H1 (cell line): ENCODE results near the gene LMAN2. TPM values are rescaled to one million over a fixed set of nuclear protein-coding genes. Genes with fewer than 3 reads are reported as not detected.

Experiments
- CTCF ChIA-PET: fragments of 300-600 bp; sonication (Branson Sonifier 250); formaldehyde crosslinking; loops from one replicate; lab custom pipeline; 2021; ENCODE audit not compliant: partially characterized antibody; lab: Charles Lee
- POLR2A ChIA-PET: fragments of 300-600 bp; sonication (Branson Sonifier 250); formaldehyde crosslinking; loops from one replicate; lab custom pipeline; 2021; ENCODE audit warnings: inconsistent platforms; ENCODE audit not compliant: partially characterized antibody; lab: Charles Lee
- DNase-seq, 2 experiments: peaks; one replicate each; pipeline versions ENCODE4 v3.0.0 to v3.0.0-alpha.2; 2010 to 2022; ENCODE audit warnings: low spot score in 2 of 2, low read depth in 1 of 2, mixed read lengths in 1 of 2
- FAIRE-seq: peaks from 2 replicates; lab custom pipeline; 2011; peaks lifted over from hg19 to GRCh38; lab: Jason Lieb, UNC
- H2AFZ ChIP-seq: 2 replicates; pipeline ENCODE4 v1.8.1; 2012; ENCODE audit warnings: low read length, inconsistent platforms
- H2AK5ac ChIP-seq: 2 replicates; pipeline ENCODE4 v1.6.1; 2013; ENCODE audit warnings: low read depth, low read length
- H2BK120ac ChIP-seq: replicated peaks from 2 replicates; pipeline ENCODE3; 2013; ENCODE audit warnings: low read depth, low read length, inconsistent platforms
- H2BK12ac ChIP-seq: 2 replicates; pipeline ENCODE4 v1.6.1; 2013; ENCODE audit warnings: low read depth, low read length
- H2BK15ac ChIP-seq: 2 replicates; pipeline ENCODE4 v1.6.1; 2013; ENCODE audit warnings: low read length
- H2BK20ac ChIP-seq: 2 replicates; pipeline ENCODE4 v1.6.1; 2013; ENCODE audit warnings: low read length
- H2BK5ac ChIP-seq: 2 replicates; pipeline ENCODE4 v1.6.1; 2013; ENCODE audit warnings: low read depth, low read length
- H3K14ac ChIP-seq: 2 replicates; pipeline ENCODE4 v1.6.1; 2013; ENCODE audit warnings: inconsistent platforms; ENCODE audit not compliant: insufficient read length
- H3K18ac ChIP-seq: 2 replicates; pipeline ENCODE4 v1.6.1; 2013; ENCODE audit warnings: low read length; ENCODE audit errors: extremely low read depth
- H3K23ac ChIP-seq: 2 replicates; pipeline ENCODE4 v1.6.1; 2013; ENCODE audit warnings: inconsistent platforms; ENCODE audit not compliant: insufficient read length
- H3K23me2 ChIP-seq: 2 replicates; pipeline ENCODE4 v1.6.1; 2013; ENCODE audit warnings: low read depth, low read length
- H3K27ac ChIP-seq: 2 replicates; pipeline ENCODE4 v1.6.1; 2011; ENCODE audit warnings: low read depth, low read length, inconsistent platforms
- H3K27me3 ChIP-seq, 4 experiments: replicated peaks in 1 of 4; 1 replicate in 1 of 4; 2 replicates in 3 of 4; pipeline versions ENCODE4 v1.6.1 to v1.8.1; 2011 to 2013; ENCODE audit warnings: low read length in 3 of 4, mild to moderate bottlenecking in 3 of 4, inconsistent platforms in 2 of 4, mixed read lengths in 2 of 4, moderate library complexity in 1 of 4; ENCODE audit not compliant: control insufficient read depth in 3 of 4, insufficient read depth in 3 of 4; ENCODE audit errors: extremely low read depth in 1 of 4
- H3K36me3 ChIP-seq, 4 experiments: 2 replicates each; pipeline versions ENCODE4 v1.6.1 to v1.8.1; 2011 to 2013; ENCODE audit warnings: mild to moderate bottlenecking in 4 of 4, low read length in 3 of 4, moderate library complexity in 2 of 4, control low read depth in 1 of 4, inconsistent platforms in 1 of 4; ENCODE audit not compliant: insufficient read depth in 4 of 4, control insufficient read depth in 2 of 4
- H3K4ac ChIP-seq: replicated peaks from 2 replicates; pipeline ENCODE3; 2013; ENCODE audit warnings: low read length, low read depth, mixed read lengths, inconsistent platforms; ENCODE audit not compliant: insufficient read length
- H3K4me1 ChIP-seq, 4 experiments: replicated peaks in 1 of 4; 1 replicate in 1 of 4; 2 replicates in 3 of 4; pipeline versions ENCODE4 v1.6.1 to v1.8.1; 2011 to 2013; ENCODE audit warnings: low read length in 3 of 4, inconsistent platforms in 2 of 4, mixed read lengths in 1 of 4; ENCODE audit not compliant: insufficient read depth in 4 of 4, control insufficient read depth in 3 of 4
- H3K4me2 ChIP-seq, 2 experiments: 2 replicates each; pipeline versions ENCODE4 v1.6.1 to v1.8.1; 2011 to 2013; ENCODE audit warnings: low read depth in 2 of 2, low read length in 2 of 2, control low read depth in 1 of 2, inconsistent platforms in 1 of 2, mild to moderate bottlenecking in 1 of 2; ENCODE audit not compliant: insufficient read depth in 1 of 2
- H3K4me3 ChIP-seq, 4 experiments: fragments of 200-600, 300-600 bp in 1 of 4; sonication (generic), shearing (Covaris generic), sonication (Bioruptor Twin) in 1 of 4; 2 replicates each; pipeline versions ENCODE4 v1.5.1 to v1.8.1; 2011 to 2016; ENCODE audit warnings: low read length in 4 of 4, low read depth in 3 of 4, control low read depth in 2 of 4, inconsistent platforms in 2 of 4, mild to moderate bottlenecking in 2 of 4, mixed read lengths in 1 of 4, moderate library complexity in 1 of 4; ENCODE audit not compliant: insufficient read depth in 2 of 4; ENCODE audit errors: extremely low read depth in 1 of 4
- H3K56ac ChIP-seq: replicated peaks from 2 replicates; pipeline ENCODE3; 2013; ENCODE audit warnings: low read depth, mild to moderate bottlenecking, mixed read lengths, low read length, inconsistent platforms; ENCODE audit not compliant: insufficient read length
- H3K79me1 ChIP-seq: 2 replicates; pipeline ENCODE4 v1.6.1; 2013; ENCODE audit warnings: low read depth, low read length, control low read depth
- H3K79me2 ChIP-seq, 2 experiments: 2 replicates each; pipeline versions ENCODE4 v1.6.1 to v1.8.1; 2012 to 2013; ENCODE audit warnings: low read length in 2 of 2, mild to moderate bottlenecking in 2 of 2, inconsistent platforms in 1 of 2; ENCODE audit not compliant: insufficient read depth in 2 of 2, control insufficient read depth in 1 of 2
- H3K9ac ChIP-seq, 4 experiments: replicated peaks in 1 of 4; 1 replicate in 1 of 4; 2 replicates in 3 of 4; pipeline versions ENCODE4 v1.6.1 to v1.8.1; 2011 to 2013; ENCODE audit warnings: low read depth in 3 of 4, low read length in 3 of 4, control low read depth in 2 of 4, mild to moderate bottlenecking in 2 of 4, moderate library complexity in 2 of 4, inconsistent platforms in 1 of 4; ENCODE audit errors: extremely low read depth in 1 of 4
- H3K9me3 ChIP-seq, 2 experiments: 2 replicates each; pipeline versions ENCODE4 v1.6.1 to v1.8.1; 2012 to 2013; ENCODE audit warnings: mild to moderate bottlenecking in 2 of 2, moderate library complexity in 2 of 2, control low read depth in 1 of 2, inconsistent platforms in 1 of 2, low read depth in 1 of 2, low read length in 1 of 2, mixed read lengths in 1 of 2; ENCODE audit not compliant: insufficient read depth in 2 of 2
- H4K20me1 ChIP-seq, 2 experiments: replicated peaks in 1 of 2; 2 replicates each; pipeline versions ENCODE3 to v1.8.1; 2011 to 2013; ENCODE audit warnings: inconsistent platforms in 2 of 2, low read length in 2 of 2, mild to moderate bottlenecking in 1 of 2; ENCODE audit not compliant: insufficient read depth in 2 of 2, control insufficient read depth in 1 of 2
- H4K5ac ChIP-seq: 2 replicates; pipeline ENCODE4 v1.6.1; 2013; ENCODE audit warnings: low read length, low read depth, mixed read lengths, inconsistent platforms; ENCODE audit not compliant: insufficient read length
- H4K8ac ChIP-seq: 2 replicates; pipeline ENCODE4 v1.8.0; 2013; ENCODE audit warnings: mild to moderate bottlenecking, moderate library complexity, low read length, inconsistent platforms; ENCODE audit not compliant: insufficient read depth; ENCODE audit errors: extremely low read depth
- H4K91ac ChIP-seq: replicated peaks from 2 replicates; pipeline ENCODE3; 2013; ENCODE audit warnings: low read length, mixed read lengths, inconsistent platforms; ENCODE audit not compliant: insufficient read length
- ASH2L ChIP-seq: fragments of 200-600, 300-600 bp; sonication (generic); IDR thresholded peaks from one replicate; pipeline ENCODE4 v1.7.1; 2017; ENCODE audit warnings: low read length
- CREB1 ChIP-seq: IDR thresholded peaks from 2 replicates; pipeline ENCODE4 v1.6.1; 2012; ENCODE audit warnings: inconsistent platforms
- E2F6 ChIP-seq: IDR thresholded peaks from 2 replicates; pipeline ENCODE4 v1.6.1; 2012; ENCODE audit warnings: inconsistent platforms
- POLR2AphosphoS5 ChIP-seq: IDR thresholded peaks from 2 replicates; pipeline ENCODE4 v1.6.1; 2011; ENCODE audit warnings: low read depth, low read length
- RAD21 ChIP-seq, 2 experiments: IDR thresholded peaks in 1 of 2; conservative IDR thresholded peaks in 1 of 2; 2 replicates each; pipeline ENCODE4 v1.6.1; 2011; ENCODE audit warnings: low read depth in 2 of 2, low read length in 2 of 2, improper control_type of control experiment in 1 of 2, inconsistent platforms in 1 of 2, mild to moderate bottlenecking in 1 of 2, moderate library complexity in 1 of 2
- RFX5 ChIP-seq: IDR thresholded peaks from 2 replicates; pipeline ENCODE4 v1.6.1; 2011; ENCODE audit warnings: low read depth, low read length, improper control_type of control experiment, borderline replicate concordance
- SP4 ChIP-seq: IDR thresholded peaks from 2 replicates; pipeline ENCODE4 v1.6.1; 2012; ENCODE audit warnings: low read length, inconsistent platforms
- YY1 ChIP-seq: IDR thresholded peaks from 2 replicates; pipeline ENCODE4 v1.6.1; 2011; ENCODE audit warnings: low read depth, mild to moderate bottlenecking, low read length
- WGBS, 2 experiments: shearing (Covaris generic) in 1 of 2; methylation state at CpG; one replicate each; pipeline versions ENCODE4 v1.1.6 to v1.1.7; 2013 to 2015; ENCODE audit warnings: low lambda C conversion rate in 2 of 2, mixed read lengths in 2 of 2, inconsistent platforms in 1 of 2, low coverage in 1 of 2, missing lambda C conversion rate in 1 of 2; ENCODE audit not compliant: insufficient replicate concordance in 2 of 2, insufficient coverage in 1 of 2, insufficient read length in 1 of 2; ENCODE audit errors: extremely low coverage in 1 of 2, missing lambda C conversion rate in 1 of 2; 5-methylcytosine and 5-hydroxymethylcytosine counted together
- polyA plus RNA-seq, 7 experiments: library from polyadenylated mRNA; depleted of rRNA in 3 of 7; stranded (reverse) in 5 of 7; unstranded in 2 of 7; fragments of >200 nt in 5 of 7; fragments of 200-250 nt in 2 of 7; gene quantifications; 1 replicate in 5 of 7; 2 replicates in 1 of 7; 4 replicates in 1 of 7; pipeline versions ENCODE4 v1.2.1 to v1.2.3, GENCODE V29; 2011 to 2013; ENCODE audit warnings: missing spikeins in 2 of 7, mixed read lengths in 2 of 7
- total RNA-seq: library from RNA; stranded (reverse); fragmentation: NEBNext Ultra II Directional; extraction: Animal tissue kit (Norgen Biotek cat#: 25700); gene quantifications from 2 replicates; pipeline ENCODE4 v1.2.1, GENCODE V29; 2021
- TF ChIP-seq, protein P1 (sequence below), 3 experiments: IDR thresholded peaks; 1 replicate in 2 of 3; 2 replicates in 1 of 3; pipeline versions ENCODE4 v1.5.1 to v1.6.1; 2011; ENCODE audit warnings: low read length in 3 of 3, mild to moderate bottlenecking in 3 of 3, inconsistent platforms in 2 of 3, low read depth in 1 of 3, moderate library complexity in 1 of 3; ENCODE audit not compliant: insufficient read depth in 1 of 3; ENCODE audit errors: control extremely low read depth in 1 of 3

Gene LMAN2
- total and polyA plus RNA-seq, 2 of the 8 experiments (the other 6 are each of a cell fraction or from before 2014, with no cell fraction given) = 116 to 225 TPM

DNA sequence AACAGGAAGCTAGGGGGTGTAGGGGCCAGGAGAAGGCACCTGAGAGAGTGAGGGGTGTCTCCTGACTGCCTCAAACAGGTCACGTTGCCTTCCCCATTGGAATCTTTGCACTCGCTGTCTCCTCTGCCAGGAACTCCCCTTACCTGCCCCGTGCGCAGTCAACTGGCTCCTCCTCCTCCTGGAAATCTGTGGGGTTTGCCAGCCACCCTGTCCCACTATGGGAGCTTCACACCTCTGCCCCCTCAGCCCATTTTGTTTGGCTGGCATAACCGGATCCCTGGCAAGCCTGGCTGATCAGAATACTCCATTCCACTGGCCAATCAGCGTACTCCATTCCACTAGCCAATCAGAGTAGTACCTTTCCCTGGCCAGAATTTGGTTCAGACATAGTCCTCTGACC is 22.3 kb upstream of the LMAN2 start:
- Histone ChIP-seq H2BK12ac (no peak overlapping the region), H3K9ac (no peak overlapping the region; a peak in 1 of 7 replicates), H3K23ac (no peak overlapping the region), H3K79me2 (no peaks in the 10 kb centered on the region), H3K27me3 (no peaks in the 10 kb centered on the region; a peak in 1 of 7 replicates), H3K79me1 (no peaks in the 10 kb centered on the region), H2BK15ac (no peak overlapping the region; the same call in 1 of the 2 replicates), H3K18ac (no peak overlapping the region), H3K4ac (no peak overlapping the region), H4K8ac (no peak overlapping the region), H4K20me1 (peaks cover 0 to 2% of the 10 kb centered on the region in 2 experiments), H3K27ac (no peak overlapping the region; the same call in 1 of the 2 replicates), H3K56ac (no peak overlapping the region), H2AFZ (no peak overlapping the region), H2BK120ac (no peak overlapping the region), H4K91ac (peak overlapping the region; percentile 34), H2BK20ac (0 out of 2 replicates have a peak overlapping the region, but pooled peaks have one; percentile 27), H3K4me2 (peak overlapping the region; percentile 35 to 40; a peak in 2 of 4 replicates), H3K4me3 (no peak overlapping the region), H3K4me1 (peaks cover 5 to 26% (median 15%) of the 10 kb centered on the region in 4 experiments), H3K36me3 (no peaks in the 10 kb centered on the region), H3K14ac (no peak overlapping the region), H2AK5ac (no peak overlapping the region), H4K5ac (no peak overlapping the region), H2BK5ac (peak overlapping the region; percentile 60; the same call in 1 of the 2 replicates), H3K23me2 (peaks cover 4% of the 10 kb centered on the region; the same call in 1 of the 2 replicates), H3K9me3 (no peaks in the 10 kb centered on the region)
- FAIRE-seq = peak; percentile 68
- 38% methylated on average over 6 of the region's 6 CpGs; no CpG with 5 or more reads in 1 of the 2 experiments for WGBS, 2 experiments
- POLR2A ChIA-PET = interaction anchor here (0.9 to 3.1 kb wide), 11 partner anchors 9 to 123 kb away, joined by 3 to 14 read pairs (median 4); partner anchors contain the start of gene PDLIM7
- peak in 1 of 2 experiments; percentile 64 for DNase-seq
- TF ChIP-seq RFX5 = no peak
- TF ChIP-seq RAD21 (IDR thresholded peaks at IDR 0.05 in 1 of 2, conservative IDR thresholded peaks at IDR 0.05 in 1 of 2; ENCODE audit: low read depth in 2 of 2, low read length in 2 of 2) = peak in 1 of 2 experiments; percentile 17; a peak in 1 of 4 replicates
- no peak for TF ChIP-seq POLR2AphosphoS5
- TF ChIP-seq, protein P1, sequence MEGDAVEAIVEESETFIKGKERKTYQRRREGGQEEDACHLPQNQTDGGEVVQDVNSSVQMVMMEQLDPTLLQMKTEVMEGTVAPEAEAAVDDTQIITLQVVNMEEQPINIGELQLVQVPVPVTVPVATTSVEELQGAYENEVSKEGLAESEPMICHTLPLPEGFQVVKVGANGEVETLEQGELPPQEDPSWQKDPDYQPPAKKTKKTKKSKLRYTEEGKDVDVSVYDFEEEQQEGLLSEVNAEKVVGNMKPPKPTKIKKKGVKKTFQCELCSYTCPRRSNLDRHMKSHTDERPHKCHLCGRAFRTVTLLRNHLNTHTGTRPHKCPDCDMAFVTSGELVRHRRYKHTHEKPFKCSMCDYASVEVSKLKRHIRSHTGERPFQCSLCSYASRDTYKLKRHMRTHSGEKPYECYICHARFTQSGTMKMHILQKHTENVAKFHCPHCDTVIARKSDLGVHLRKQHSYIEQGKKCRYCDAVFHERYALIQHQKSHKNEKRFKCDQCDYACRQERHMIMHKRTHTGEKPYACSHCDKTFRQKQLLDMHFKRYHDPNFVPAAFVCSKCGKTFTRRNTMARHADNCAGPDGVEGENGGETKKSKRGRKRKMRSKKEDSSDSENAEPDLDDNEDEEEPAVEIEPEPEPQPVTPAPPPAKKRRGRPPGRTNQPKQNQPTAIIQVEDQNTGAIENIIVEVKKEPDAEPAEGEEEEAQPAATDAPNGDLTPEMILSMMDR (IDR thresholded peaks at IDR 0.05; ENCODE audit: control extremely low read depth in 1 of 3, insufficient read depth in 1 of 3, low read depth in 1 of 3, low read length in 3 of 3) = peak in 1 of 3 experiments; percentile 49; a peak in 2 of 4 replicates
- peak; percentile 50; the same call in 1 of the 2 replicates for TF ChIP-seq E2F6
- peak; percentile 56 for TF ChIP-seq ASH2L
- TF ChIP-seq CREB1 = 0 out of 2 replicates have a peak, but pooled peaks have one; percentile 18
- TF ChIP-seq SP4 = no peak
- 0 out of 2 replicates have a peak, but pooled peaks have one; percentile 10 for TF ChIP-seq YY1
- CTCF ChIA-PET = interaction anchor here (0.9 to 16.9 kb wide), 8 partner anchors 16 to 128 kb away, joined by 3 to 363 read pairs (median 107); partner anchors contain the start of genes LMAN2, MXD3, PFN3 and PRR7
